Adipocyte (in vitro differentiated cells): ENCODE results near the gene PTPRK.

ENCODE experiments used
- DNase-seq: peaks from one replicate; pipeline ENCODE4 v3.0.0-alpha.2; 2015; ENCODE audit warnings: low read depth
- H3K27me3 ChIP-seq: replicated peaks from 2 replicates; pipeline ENCODE4 v1.7.0; 2013; ENCODE audit warnings: mild to moderate bottlenecking, low read length, moderate library complexity; ENCODE audit not compliant: control insufficient read depth, insufficient read depth
- H3K36me3 ChIP-seq: 2 replicates; pipeline ENCODE4 v1.7.0; 2013; ENCODE audit warnings: low read length, mild to moderate bottlenecking, moderate library complexity; ENCODE audit not compliant: control insufficient read depth, insufficient read depth, severe bottlenecking
- H3K4me1 ChIP-seq: 2 replicates; pipeline ENCODE4 v1.7.0; 2013; ENCODE audit warnings: mild to moderate bottlenecking, low read length, moderate library complexity; ENCODE audit not compliant: control insufficient read depth, insufficient read depth
- H3K4me3 ChIP-seq: 2 replicates; pipeline ENCODE4 v1.7.0; 2013; ENCODE audit warnings: mild to moderate bottlenecking, low read length, moderate library complexity
- H3K9ac ChIP-seq: 2 replicates; pipeline ENCODE4 v1.7.0; 2013; ENCODE audit warnings: mild to moderate bottlenecking, low read length, moderate library complexity
- H3K9me3 ChIP-seq: 2 replicates; pipeline ENCODE4 v1.7.0; 2013; ENCODE audit warnings: mild to moderate bottlenecking, low read length, moderate library complexity; ENCODE audit not compliant: control insufficient read depth

Gene PTPRK

GRCh38 chr6:128235556-128235955, 284.8 kb downstream of the PTPRK start:
- Histone ChIP-seq H3K36me3 (no peaks in the 10 kb centered on the region), H3K9me3 (no peaks in the 10 kb centered on the region)
- DNase-seq = no peak

GRCh38 chr6:128233531-128233930, 286.9 kb downstream of the PTPRK start:
- Histone ChIP-seq H3K27me3 (no peaks in the 10 kb centered on the region), H3K9ac (no peak overlapping the region), H3K36me3 (no peaks in the 10 kb centered on the region), H3K4me1 (no peaks in the 10 kb centered on the region), H3K9me3 (no peaks in the 10 kb centered on the region), H3K4me3 (no peak overlapping the region)
- DNase-seq = no peak

More at GRCh38 chr6:128235556-128235955, 284.8 kb downstream of the PTPRK start:
- H3K9ac ChIP-seq = no peak overlapping the region
- no peaks in the 10 kb centered on the region for H3K27me3 ChIP-seq
- H3K4me3 ChIP-seq = no peak overlapping the region
- no peaks in the 10 kb centered on the region for H3K4me1 ChIP-seq

- Histone ChIP-seq H3K27me3 (no peaks in the 10 kb centered on the region), H3K9me3 (no peaks in the 10 kb centered on the region), H3K36me3 (no peaks in the 10 kb centered on the region), H3K4me3 (no peak overlapping the region), H3K4me1 (no peaks in the 10 kb centered on the region), H3K9ac (no peak overlapping the region)
- no peak for DNase-seq
Measured at GRCh38 chr6:128230267-128230989, 290.0 kb downstream of the PTPRK start.

- no peaks in the 10 kb centered on the region for H3K9me3 ChIP-seq
- no peaks in the 10 kb centered on the region for H3K27me3 ChIP-seq
- H3K4me1 ChIP-seq = no peaks in the 10 kb centered on the region
- H3K4me3 ChIP-seq = no peak overlapping the region
- no peak overlapping the region for H3K9ac ChIP-seq
- H3K36me3 ChIP-seq = no peaks in the 10 kb centered on the region
- no peak for DNase-seq
Measured at GRCh38 chr6:128225612-128226011, 294.8 kb downstream of the PTPRK start.

GRCh38 chr6:128216917-128217316, 303.5 kb downstream of the PTPRK start:
- Histone ChIP-seq H3K36me3 (no peaks in the 10 kb centered on the region), H3K4me1 (no peaks in the 10 kb centered on the region), H3K27me3 (no peaks in the 10 kb centered on the region), H3K4me3 (no peak overlapping the region), H3K9ac (no peak overlapping the region), H3K9me3 (no peaks in the 10 kb centered on the region)
- no peak for DNase-seq

GRCh38 chr6:128209771-128210170, 310.6 kb downstream of the PTPRK start:
- peaks cover 35% of the 10 kb centered on the region for H3K4me1 ChIP-seq
- H3K27me3 ChIP-seq = no peaks in the 10 kb centered on the region
- H3K4me3 ChIP-seq = no peak overlapping the region
- no peaks in the 10 kb centered on the region for H3K9me3 ChIP-seq
- H3K36me3 ChIP-seq = no peaks in the 10 kb centered on the region
- no peak overlapping the region for H3K9ac ChIP-seq
- DNase-seq = peak; percentile 19

GRCh38 chr6:128208851-128209580, 311.4 kb downstream of the PTPRK start:
- H3K9me3 ChIP-seq = no peaks in the 10 kb centered on the region
- peaks cover 42% of the 10 kb centered on the region for H3K4me1 ChIP-seq
- peak; percentile 45 for DNase-seq
- no peaks in the 10 kb centered on the region for H3K27me3 ChIP-seq
- no peaks in the 10 kb centered on the region for H3K36me3 ChIP-seq
- peak overlapping the region; percentile 25 for H3K4me3 ChIP-seq
- H3K9ac ChIP-seq = no peak overlapping the region

GRCh38 chr6:128208078-128208477, 312.3 kb downstream of the PTPRK start:
- Histone ChIP-seq H3K9ac (no peak overlapping the region), H3K27me3 (no peaks in the 10 kb centered on the region), H3K4me3 (peak overlapping the region; percentile 25), H3K36me3 (no peaks in the 10 kb centered on the region), H3K9me3 (no peaks in the 10 kb centered on the region), H3K4me1 (peaks cover 45% of the 10 kb centered on the region)
- peak; percentile 29 for DNase-seq

- Histone ChIP-seq H3K9ac (no peak overlapping the region), H3K27me3 (no peaks in the 10 kb centered on the region), H3K4me3 (no peak overlapping the region), H3K9me3 (no peaks in the 10 kb centered on the region), H3K36me3 (no peaks in the 10 kb centered on the region), H3K4me1 (peaks cover 45% of the 10 kb centered on the region)
- no peak for DNase-seq
Measured at GRCh38 chr6:128206610-128207426, 313.6 kb downstream of the PTPRK start.

- H3K4me1 ChIP-seq = peaks cover 41% of the 10 kb centered on the region
- no peaks in the 10 kb centered on the region for H3K9me3 ChIP-seq
- H3K27me3 ChIP-seq = no peaks in the 10 kb centered on the region
- H3K36me3 ChIP-seq = no peaks in the 10 kb centered on the region
- no peak overlapping the region for H3K9ac ChIP-seq
- DNase-seq = peak; percentile 38
- H3K4me3 ChIP-seq = no peak overlapping the region
Measured at GRCh38 chr6:128204616-128205015, 315.8 kb downstream of the PTPRK start.

- DNase-seq = no peak
- H3K4me3 ChIP-seq = no peak overlapping the region
- H3K4me1 ChIP-seq = peaks cover 18% of the 10 kb centered on the region
- H3K9me3 ChIP-seq = no peaks in the 10 kb centered on the region
- no peak overlapping the region for H3K9ac ChIP-seq
- H3K36me3 ChIP-seq = no peaks in the 10 kb centered on the region
- no peaks in the 10 kb centered on the region for H3K27me3 ChIP-seq
Measured at GRCh38 chr6:128202169-128202765, 318.1 kb downstream of the PTPRK start.
